Hepatocyte (in vitro differentiated cells): ENCODE data around the gene OR10H1. TPM values are rescaled to one million over a fixed set of nuclear protein-coding genes. Genes with fewer than 3 reads are reported as not detected.

Experiments used
- DNase-seq: peaks from one replicate; pipeline ENCODE4 v3.0.0-alpha.2; 2016; ENCODE audit warnings: low spot score
- H2AFZ ChIP-seq: fragments of 200-600 bp; sonication (generic); 2 replicates; pipeline ENCODE4 v1.6.0; 2016; ENCODE audit warnings: antibody characterized with exemption, mild to moderate bottlenecking
- H3K27ac ChIP-seq: fragments of 200-600 bp; sonication (generic); 2 replicates; pipeline ENCODE4 v1.5.1; 2016; ENCODE audit warnings: mild to moderate bottlenecking
- H3K27me3 ChIP-seq: fragments of 200-600 bp; sonication (generic); 2 replicates; pipeline ENCODE4 v1.6.1; 2016
- H3K36me3 ChIP-seq: fragments of 200-600 bp; sonication (generic); replicated peaks from 2 replicates; pipeline ENCODE4 v1.5.1; 2016; ENCODE audit warnings: low read depth; ENCODE audit not compliant: insufficient read depth
- H3K4me1 ChIP-seq: fragments of 200-600 bp; sonication (generic); 2 replicates; pipeline ENCODE4 v1.5.1; 2016; ENCODE audit warnings: mild to moderate bottlenecking, moderate library complexity; ENCODE audit not compliant: insufficient read depth
- H3K4me2 ChIP-seq: fragments of 200-600 bp; sonication (generic); 2 replicates; pipeline ENCODE4 v1.6.0; 2016
- H3K4me3 ChIP-seq: fragments of 200-600 bp; sonication (generic); 2 replicates; pipeline ENCODE4 v1.5.1; 2016; ENCODE audit warnings: mild to moderate bottlenecking
- H3K79me2 ChIP-seq: fragments of 200-600 bp; sonication (generic); 2 replicates; pipeline ENCODE4 v1.6.0; 2017; ENCODE audit warnings: mild to moderate bottlenecking
- H3K9me2 ChIP-seq: fragments of 200-600 bp; sonication (generic); replicated peaks from 2 replicates; pipeline ENCODE4 v1.6.0; 2017; ENCODE audit warnings: mild to moderate bottlenecking; ENCODE audit not compliant: insufficient read depth
- H3K9me3 ChIP-seq: fragments of 200-600 bp; sonication (generic); 2 replicates; pipeline ENCODE4 v1.5.1; 2016; ENCODE audit warnings: low read depth, mild to moderate bottlenecking
- H4K20me1 ChIP-seq: fragments of 200-600 bp; sonication (generic); 2 replicates; pipeline ENCODE4 v1.6.0; 2016; ENCODE audit warnings: mild to moderate bottlenecking; ENCODE audit not compliant: insufficient read depth, poor library complexity, severe bottlenecking
- CTCF ChIP-seq: fragments of 200-600 bp; sonication (generic); IDR thresholded peaks from 2 replicates; pipeline ENCODE4 v1.5.1; 2016; ENCODE audit warnings: antibody characterized with exemption, mild to moderate bottlenecking; ENCODE audit not compliant: poor library complexity
- EZH2 ChIP-seq: fragments of 200-600 bp; sonication (generic); IDR thresholded peaks from 2 replicates; pipeline ENCODE4 v1.6.1; 2016; ENCODE audit warnings: antibody characterized with exemption, mild to moderate bottlenecking, borderline replicate concordance
- EZH2phosphoT487 ChIP-seq: fragments of 200-600 bp; sonication (generic); IDR thresholded peaks from one replicate; pipeline ENCODE4 v1.6.1; 2018; ENCODE audit warnings: antibody characterized with exemption, mild to moderate bottlenecking, low read depth, moderate library complexity; ENCODE audit not compliant: unreplicated experiment, severe bottlenecking
- WGBS: methylation state at CpG from one replicate; pipeline ENCODE4 v1.1.6; 2016; ENCODE audit warnings: low lambda C conversion rate; ENCODE audit errors: missing lambda C conversion rate; 5-methylcytosine and 5-hydroxymethylcytosine counted together
- polyA plus RNA-seq: library from polyadenylated mRNA; unstranded; fragments of >200 nt; fragmentation: Nextera tagmentation; extraction: Ambion mirVana; gene quantifications from 2 replicates; pipeline ENCODE4 v1.2.1, GENCODE V29; 2016
- total RNA-seq: library from RNA; depleted of rRNA; stranded (reverse); fragments of >200 nt; gene quantifications from 2 replicates; pipeline ENCODE4 v1.2.3, GENCODE V29; 2014

OR10H1 gene
- total RNA-seq: not detected in 2 replicates
- polyA plus RNA-seq: not detected in 2 replicates

GRCh38 chr19:15815306-15815705 lies at the start of gene OR10H1:
OR10H1 (minus strand) TSS chr19:15815664; CDS start chr19:15808037, 7,627 bp downstream.
- Histone ChIP-seq H3K9me2 (no peaks in the 10 kb centered on the region), H3K79me2 (no peaks in the 10 kb centered on the region), H3K27me3 (no peaks in the 10 kb centered on the region), H4K20me1 (no peaks in the 10 kb centered on the region), H3K4me2 (no peak within 1 kb of the TSS), H3K9me3 (no peaks in the 10 kb centered on the region), H3K4me3 (no peak within 1 kb of the TSS), H3K4me1 (no peaks in the 10 kb centered on the region), H3K36me3 (no peaks in the 10 kb centered on the region), H2AFZ (no peak within 1 kb of the TSS), H3K27ac (no peak within 1 kb of the TSS)
- WGBS: 57% methylated on average over 5 of the region's 5 CpGs
- no peak for TF ChIP-seq CTCF
- no peak for TF ChIP-seq EZH2phosphoT487
- TF ChIP-seq EZH2: no peak
- no peak for DNase-seq

DNA sequence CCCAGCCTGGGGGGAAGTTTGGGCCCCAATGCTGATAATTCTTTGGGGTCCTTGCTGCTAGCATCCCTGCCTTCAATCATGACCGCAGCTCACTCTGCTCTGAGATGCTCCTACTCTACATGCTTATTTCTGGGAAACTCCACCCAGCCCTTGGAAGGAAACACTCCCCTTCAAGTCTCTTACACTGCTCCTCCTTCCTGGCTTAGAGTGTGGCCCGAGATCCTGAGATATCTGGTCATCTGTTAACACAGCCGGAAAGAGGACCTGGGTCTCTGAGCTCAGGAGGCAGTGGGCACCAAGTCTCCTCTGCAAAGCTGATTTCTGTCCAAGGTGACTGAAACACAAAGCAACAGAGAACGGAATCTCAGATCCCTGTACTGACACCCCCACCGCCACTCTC lies 49.4 kb upstream of the OR10H1 start:
- Histone ChIP-seq H2AFZ (no peak overlapping the region), H3K4me2 (no peak overlapping the region), H3K4me3 (no peak overlapping the region), H3K27ac (no peak overlapping the region), H3K27me3 (no peaks in the 10 kb centered on the region), H3K36me3 (no peaks in the 10 kb centered on the region), H3K9me2 (no peaks in the 10 kb centered on the region), H4K20me1 (no peaks in the 10 kb centered on the region), H3K79me2 (no peaks in the 10 kb centered on the region), H3K9me3 (no peaks in the 10 kb centered on the region), H3K4me1 (no peaks in the 10 kb centered on the region)
- no peak for DNase-seq
- no peak for TF ChIP-seq EZH2phosphoT487
- TF ChIP-seq CTCF: no peak
- TF ChIP-seq EZH2: no peak
- 70% methylated on average over 5 of the region's 5 CpGs for WGBS

DNA sequence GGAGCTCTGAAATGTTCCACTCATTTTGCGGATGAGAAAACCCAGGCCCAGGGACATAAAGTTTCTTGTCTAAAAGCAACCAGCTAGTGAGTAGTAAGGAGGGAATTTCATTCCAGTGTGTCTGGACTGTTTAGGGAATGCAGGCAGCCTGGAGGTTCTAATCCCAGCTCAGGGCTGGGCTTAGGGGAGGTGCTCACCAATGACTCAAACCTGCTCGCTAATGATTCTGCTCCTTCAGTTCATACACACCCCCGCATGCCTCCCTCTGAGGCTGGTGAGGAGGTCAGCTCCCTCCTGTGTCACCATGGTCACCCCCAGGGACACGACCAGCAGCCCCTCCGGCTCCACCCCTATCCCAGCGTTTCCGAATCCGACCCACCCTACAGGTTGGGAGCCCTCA lies 47.8 kb upstream of the OR10H1 start:
- H3K9me2 ChIP-seq: no peaks in the 10 kb centered on the region
- no peak for DNase-seq
- no peak for TF ChIP-seq CTCF
- no peak for TF ChIP-seq EZH2
- no peak for TF ChIP-seq EZH2phosphoT487
- no peak overlapping the region for H3K27ac ChIP-seq
- no peak overlapping the region for H2AFZ ChIP-seq
- no peak overlapping the region for H3K4me3 ChIP-seq
- no peak overlapping the region for H3K4me2 ChIP-seq
- no peaks in the 10 kb centered on the region for H3K9me3 ChIP-seq
- no peaks in the 10 kb centered on the region for H4K20me1 ChIP-seq
- no peaks in the 10 kb centered on the region for H3K27me3 ChIP-seq
- WGBS: 86% methylated on average over 8 of the region's 8 CpGs
- no peaks in the 10 kb centered on the region for H3K79me2 ChIP-seq
- no peaks in the 10 kb centered on the region for H3K36me3 ChIP-seq
- no peaks in the 10 kb centered on the region for H3K4me1 ChIP-seq

- Histone ChIP-seq H3K36me3 (no peaks in the 10 kb centered on the region), H4K20me1 (no peaks in the 10 kb centered on the region), H3K4me3 (no peak overlapping the region), H3K27me3 (no peaks in the 10 kb centered on the region), H3K9me2 (no peaks in the 10 kb centered on the region), H2AFZ (no peak overlapping the region), H3K4me2 (no peak overlapping the region), H3K9me3 (no peaks in the 10 kb centered on the region), H3K4me1 (no peaks in the 10 kb centered on the region), H3K79me2 (no peaks in the 10 kb centered on the region), H3K27ac (no peak overlapping the region)
- no peak for DNase-seq
- TF ChIP-seq CTCF (no peak), EZH2 (no peak), EZH2phosphoT487 (no peak)
- WGBS: 69% methylated on average over 6 of the region's 7 CpGs
Measured at GRCh38 chr19:15862444-15862843, 47.0 kb upstream of the OR10H1 start.
